Activated naive CD4-positive, alpha-beta T cell treated with anti-CD3 and anti-CD28 coated beads, Interleukin-2, amount 10 ng/mL, durations not matched to agents 7 days and 5 days (primary cell): Measurements from ENCODE around the gene SLC6A18.

ENCODE experiments used
- CTCF ChIA-PET: fragments of 350-600 bp; sonication (Branson Sonifier 250); formaldehyde crosslinking; loops from one replicate; lab custom pipeline; 2021; ENCODE audit warnings: antibody characterized with exemption; lab: Charles Lee
- DNase-seq: peaks from one replicate; pipeline ENCODE4 v3.0.0-alpha.2; 2020
- H3K27ac Mint-ChIP-seq: one replicate; pipeline ENCODE4 v1.8.0; 2021; ENCODE audit warnings: mild to moderate bottlenecking, moderate library complexity, mixed read lengths
- H3K27me3 Mint-ChIP-seq: one replicate; pipeline ENCODE4 v1.8.0; 2021; ENCODE audit warnings: mild to moderate bottlenecking, mixed read lengths
- H3K36me3 Mint-ChIP-seq: one replicate; pipeline ENCODE4 v1.8.0; 2021; ENCODE audit warnings: mixed read lengths
- H3K4me1 Mint-ChIP-seq: one replicate; pipeline ENCODE4 v1.8.0; 2021; ENCODE audit warnings: mixed read lengths
- H3K4me3 Mint-ChIP-seq: one replicate; pipeline ENCODE4 v1.8.0; 2021; ENCODE audit warnings: mild to moderate bottlenecking, moderate library complexity, mixed read lengths
- H3K9me3 Mint-ChIP-seq: one replicate; pipeline ENCODE4 v1.8.0; 2021; ENCODE audit warnings: mixed read lengths

Gene SLC6A18

GRCh38 chr5:1203968-1204692 is 21.1 kb upstream of the SLC6A18 start:
- H3K27me3 Mint-ChIP-seq = peaks cover 35% of the 10 kb centered on the region
- H3K27ac Mint-ChIP-seq = no peak overlapping the region
- no peak for DNase-seq
- no peaks in the 10 kb centered on the region for H3K9me3 Mint-ChIP-seq
- no peak overlapping the region for H3K4me3 Mint-ChIP-seq
- no peaks in the 10 kb centered on the region for H3K4me1 Mint-ChIP-seq
- no peaks in the 10 kb centered on the region for H3K36me3 Mint-ChIP-seq
- CTCF ChIA-PET = no interaction called here

- CTCF ChIA-PET = no interaction called here
- H3K36me3 Mint-ChIP-seq = no peaks in the 10 kb centered on the region
- H3K27me3 Mint-ChIP-seq = peaks cover 35% of the 10 kb centered on the region
- no peak for DNase-seq
- no peaks in the 10 kb centered on the region for H3K9me3 Mint-ChIP-seq
- no peak overlapping the region for H3K4me3 Mint-ChIP-seq
- no peak overlapping the region for H3K27ac Mint-ChIP-seq
- no peaks in the 10 kb centered on the region for H3K4me1 Mint-ChIP-seq
These were observed 20.4 kb upstream of the SLC6A18 start for GRCh38 chr5:1204693-1205242.

- no peak overlapping the region for H3K4me3 Mint-ChIP-seq
- DNase-seq = no peak
- peak overlapping the region; percentile 49 for H3K27ac Mint-ChIP-seq
- H3K36me3 Mint-ChIP-seq = no peaks in the 10 kb centered on the region
- H3K27me3 Mint-ChIP-seq = peaks cover 31% of the 10 kb centered on the region
- CTCF ChIA-PET = no interaction called here
- no peaks in the 10 kb centered on the region for H3K4me1 Mint-ChIP-seq
- no peaks in the 10 kb centered on the region for H3K9me3 Mint-ChIP-seq
These were observed 19.7 kb upstream of the SLC6A18 start for GRCh38 chr5:1205255-1206180.

DNA sequence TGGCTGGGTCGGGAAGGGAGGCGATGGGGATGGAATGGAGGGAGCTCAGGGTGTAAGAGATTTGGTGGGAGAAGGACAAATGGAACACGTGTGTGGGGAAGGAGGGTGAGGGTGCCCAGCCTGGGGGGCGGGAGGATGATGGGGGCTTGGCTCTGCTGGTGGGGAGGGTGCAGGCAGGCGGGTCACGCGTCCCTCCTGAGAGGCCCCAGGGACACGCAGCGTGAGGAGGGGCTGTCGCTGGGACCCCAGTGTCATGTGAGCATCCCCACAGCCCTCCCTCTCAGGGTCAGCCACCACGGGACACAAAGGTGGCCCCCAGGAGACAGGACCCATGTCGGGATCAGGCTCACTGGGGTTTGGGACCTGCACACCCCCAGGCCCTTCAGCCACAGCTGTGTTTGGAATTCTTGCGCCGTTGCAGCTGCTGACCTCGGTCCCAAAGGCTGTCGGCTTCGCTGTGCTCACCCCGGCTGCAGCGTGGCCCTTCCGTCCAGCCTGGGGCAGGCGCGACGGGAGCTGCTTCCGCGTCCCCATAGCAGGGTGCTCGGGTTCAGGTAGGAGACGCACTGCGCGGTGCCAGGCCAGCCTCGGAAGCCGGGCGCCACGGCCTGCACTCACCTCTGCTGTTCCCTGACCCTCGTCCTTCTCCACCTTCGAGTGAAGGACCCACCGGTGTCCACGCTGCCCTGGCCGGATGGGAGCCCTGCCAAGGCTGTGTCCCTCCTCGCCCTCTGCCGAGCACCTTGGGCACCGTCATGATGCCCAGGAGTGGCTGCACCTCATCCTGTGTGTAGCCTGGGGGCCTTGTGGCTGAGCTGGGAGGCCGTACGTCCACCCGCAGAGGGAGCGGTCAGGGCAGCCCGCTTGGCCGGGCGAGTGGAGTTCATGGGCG is 18.4 kb upstream of the SLC6A18 start:
- Mint-ChIP-seq H3K4me3 (no peak overlapping the region), H3K27me3 (peaks cover 29% of the 10 kb centered on the region), H3K36me3 (no peaks in the 10 kb centered on the region), H3K4me1 (no peaks in the 10 kb centered on the region), H3K9me3 (no peaks in the 10 kb centered on the region), H3K27ac (no peak overlapping the region)
- CTCF ChIA-PET = no interaction called here
- no peak for DNase-seq

- Mint-ChIP-seq H3K27me3 (peaks cover 29% of the 10 kb centered on the region), H3K4me1 (no peaks in the 10 kb centered on the region), H3K4me3 (no peak overlapping the region), H3K36me3 (no peaks in the 10 kb centered on the region), H3K9me3 (no peaks in the 10 kb centered on the region), H3K27ac (no peak overlapping the region)
- no peak for DNase-seq
- CTCF ChIA-PET = no interaction called here
These were observed 17.6 kb upstream of the SLC6A18 start for GRCh38 chr5:1207555-1207954.

DNA sequence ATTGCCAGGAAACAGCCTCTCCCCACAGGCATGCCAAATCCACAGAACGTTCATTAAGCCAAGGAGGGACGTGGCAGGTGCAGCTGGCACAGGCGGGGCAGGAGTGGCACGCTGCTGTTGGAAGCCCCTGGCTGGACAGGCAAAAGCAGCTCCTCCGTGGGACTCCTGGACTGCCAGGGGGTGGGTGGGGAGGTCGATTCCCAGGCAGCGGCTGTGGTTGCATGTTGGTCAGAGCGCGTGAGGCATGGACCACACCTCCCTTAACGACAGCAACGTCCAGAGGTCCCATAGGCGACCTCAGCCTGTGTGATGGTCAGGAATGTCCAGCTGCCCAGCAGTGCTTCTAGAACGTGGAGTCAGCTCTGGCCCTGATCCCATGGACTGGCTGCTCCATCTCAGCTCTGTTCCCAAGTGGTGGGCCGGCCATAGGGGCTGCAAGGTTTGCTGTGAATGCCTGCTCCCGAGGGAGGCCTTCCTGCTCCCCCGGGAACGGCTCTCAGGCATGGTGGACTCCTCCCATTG is 16.9 kb upstream of the SLC6A18 start:
- Mint-ChIP-seq H3K4me1 (no peaks in the 10 kb centered on the region), H3K36me3 (no peaks in the 10 kb centered on the region), H3K9me3 (no peaks in the 10 kb centered on the region), H3K27ac (no peak overlapping the region), H3K27me3 (peaks cover 29% of the 10 kb centered on the region), H3K4me3 (no peak overlapping the region)
- no peak for DNase-seq
- CTCF ChIA-PET = no interaction called here

DNA sequence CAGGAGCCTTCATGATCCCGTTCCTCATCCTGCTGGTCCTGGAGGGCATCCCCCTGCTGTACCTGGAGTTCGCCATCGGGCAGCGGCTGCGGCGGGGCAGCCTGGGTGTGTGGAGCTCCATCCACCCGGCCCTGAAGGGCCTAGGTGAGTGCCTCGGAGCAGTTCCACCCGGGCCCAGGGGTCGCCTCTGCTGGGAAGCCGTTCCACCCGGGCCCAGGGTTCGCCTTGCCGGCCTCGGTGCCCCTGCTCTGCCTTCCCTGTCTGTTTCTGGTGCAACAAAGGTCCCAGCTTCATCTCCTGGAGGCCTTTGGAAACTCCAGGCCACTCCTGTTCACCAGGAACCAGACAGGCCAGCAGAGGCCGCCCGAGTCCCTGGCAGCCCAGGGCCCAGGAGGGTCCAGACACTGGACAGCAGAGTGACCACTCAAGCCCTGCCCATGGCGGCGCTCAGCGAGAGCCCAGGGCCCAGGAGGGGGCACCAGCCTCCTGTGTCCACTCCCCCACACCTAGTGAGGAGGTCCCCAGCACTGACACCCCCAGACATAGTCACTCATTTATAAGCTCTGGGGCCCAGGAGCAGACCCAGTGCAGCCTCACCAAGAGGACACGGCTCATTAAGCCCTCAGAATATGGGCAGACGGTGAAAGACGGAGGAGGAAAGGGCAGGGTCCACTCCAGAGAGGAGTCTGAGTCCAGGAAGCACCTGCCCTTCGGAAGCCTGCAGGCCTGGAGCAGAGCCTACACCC is 16.3 kb upstream of the SLC6A18 start:
- CTCF ChIA-PET = interaction anchor here (1.0 kb wide), 1 partner anchor 146 kb away, joined by 3 read pairs; no protein-coding TSS in a partner anchor
- Mint-ChIP-seq H3K9me3 (no peaks in the 10 kb centered on the region), H3K36me3 (no peaks in the 10 kb centered on the region), H3K4me1 (no peaks in the 10 kb centered on the region), H3K27me3 (peaks cover 29% of the 10 kb centered on the region), H3K4me3 (no peak overlapping the region), H3K27ac (no peak overlapping the region)
- DNase-seq = no peak

DNA sequence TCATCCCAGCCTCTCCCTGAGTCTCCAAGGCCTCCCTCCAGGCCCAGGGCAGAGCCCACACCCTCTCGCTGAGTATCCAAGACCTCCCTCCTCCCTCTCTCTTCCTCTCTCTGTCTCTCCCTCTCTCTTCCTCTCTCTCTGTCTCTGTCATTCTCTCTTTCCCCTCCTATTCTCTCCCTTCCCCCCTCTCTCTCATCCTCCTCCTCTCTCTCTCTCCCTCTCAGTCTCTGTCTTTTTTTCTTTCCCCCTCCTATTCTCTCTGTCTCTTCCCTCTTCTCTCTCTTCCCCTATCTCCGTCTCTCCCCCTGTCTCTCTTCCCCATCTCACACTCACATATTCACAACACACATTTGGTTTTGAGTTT is 15.7 kb upstream of the SLC6A18 start:
- Mint-ChIP-seq H3K4me1 (no peaks in the 10 kb centered on the region), H3K4me3 (no peak overlapping the region), H3K27me3 (peaks cover 25% of the 10 kb centered on the region), H3K36me3 (no peaks in the 10 kb centered on the region), H3K27ac (no peak overlapping the region), H3K9me3 (no peaks in the 10 kb centered on the region)
- CTCF ChIA-PET = interaction anchor here (1.0 kb wide), 1 partner anchor 145 kb away, joined by 3 read pairs; no protein-coding TSS in a partner anchor
- no peak for DNase-seq

GRCh38 chr5:1209896-1210776 is 15.0 kb upstream of the SLC6A18 start:
- Mint-ChIP-seq H3K27ac (no peak overlapping the region), H3K36me3 (no peaks in the 10 kb centered on the region), H3K9me3 (no peaks in the 10 kb centered on the region), H3K4me1 (no peaks in the 10 kb centered on the region), H3K27me3 (peaks cover 22% of the 10 kb centered on the region), H3K4me3 (no peak overlapping the region)
- CTCF ChIA-PET = no interaction called here
- no peak for DNase-seq

DNA sequence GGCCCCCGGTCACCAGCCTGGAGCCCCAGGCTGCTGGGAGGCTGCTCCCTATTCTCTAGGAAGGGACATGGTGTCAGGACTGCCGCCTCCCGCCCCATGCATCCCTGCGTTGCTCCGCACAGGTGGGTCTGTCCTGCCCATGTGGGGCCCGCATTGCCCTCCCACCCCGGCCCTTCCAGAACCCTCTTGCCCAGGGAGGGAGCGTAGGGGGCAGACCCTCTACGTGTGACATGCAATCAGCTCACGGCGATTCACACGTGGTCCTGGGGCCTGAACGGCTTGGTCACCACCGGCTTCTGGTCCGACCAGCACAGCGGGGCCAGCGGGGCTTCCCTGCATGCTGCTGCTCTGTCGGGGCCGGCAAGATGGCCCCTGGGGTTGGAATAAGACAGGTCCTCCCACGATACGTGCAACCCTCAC is 14.3 kb upstream of the SLC6A18 start:
- no peak overlapping the region for H3K4me3 Mint-ChIP-seq
- no peaks in the 10 kb centered on the region for H3K9me3 Mint-ChIP-seq
- no peak for DNase-seq
- no peaks in the 10 kb centered on the region for H3K36me3 Mint-ChIP-seq
- no peaks in the 10 kb centered on the region for H3K4me1 Mint-ChIP-seq
- H3K27ac Mint-ChIP-seq = no peak overlapping the region
- peaks cover 17% of the 10 kb centered on the region for H3K27me3 Mint-ChIP-seq
- CTCF ChIA-PET = no interaction called here

- H3K9me3 Mint-ChIP-seq = no peaks in the 10 kb centered on the region
- DNase-seq = no peak
- H3K4me3 Mint-ChIP-seq = no peak overlapping the region
- no peak overlapping the region for H3K27ac Mint-ChIP-seq
- peaks cover 15% of the 10 kb centered on the region for H3K27me3 Mint-ChIP-seq
- CTCF ChIA-PET = no interaction called here
- no peaks in the 10 kb centered on the region for H3K4me1 Mint-ChIP-seq
- H3K36me3 Mint-ChIP-seq = no peaks in the 10 kb centered on the region
These were observed 13.5 kb upstream of the SLC6A18 start for GRCh38 chr5:1211701-1212100.

GRCh38 chr5:1212271-1212670 is 12.9 kb upstream of the SLC6A18 start:
- Mint-ChIP-seq H3K4me1 (no peaks in the 10 kb centered on the region), H3K36me3 (no peaks in the 10 kb centered on the region), H3K4me3 (no peak overlapping the region), H3K27ac (no peak overlapping the region), H3K9me3 (no peaks in the 10 kb centered on the region), H3K27me3 (peaks cover 18% of the 10 kb centered on the region)
- DNase-seq = no peak
- CTCF ChIA-PET = no interaction called here
